Activated naive CD4-positive, alpha-beta T cell treated with anti-CD3 and anti-CD28 coated beads, Interleukin-2, amount 50 U/mL, for 16 hours (primary cell): Measurements from ENCODE around the gene EXOC3.
"Not testable (repeated sequence)": the region's sequence is repeated elsewhere in the genome, so short reads cannot be mapped to it uniquely, and the experiment has no call there.

Experiments used
- DNase-seq: peaks from one replicate; pipeline ENCODE4 v3.0.0-alpha.2; 2020

Gene EXOC3

DNA sequence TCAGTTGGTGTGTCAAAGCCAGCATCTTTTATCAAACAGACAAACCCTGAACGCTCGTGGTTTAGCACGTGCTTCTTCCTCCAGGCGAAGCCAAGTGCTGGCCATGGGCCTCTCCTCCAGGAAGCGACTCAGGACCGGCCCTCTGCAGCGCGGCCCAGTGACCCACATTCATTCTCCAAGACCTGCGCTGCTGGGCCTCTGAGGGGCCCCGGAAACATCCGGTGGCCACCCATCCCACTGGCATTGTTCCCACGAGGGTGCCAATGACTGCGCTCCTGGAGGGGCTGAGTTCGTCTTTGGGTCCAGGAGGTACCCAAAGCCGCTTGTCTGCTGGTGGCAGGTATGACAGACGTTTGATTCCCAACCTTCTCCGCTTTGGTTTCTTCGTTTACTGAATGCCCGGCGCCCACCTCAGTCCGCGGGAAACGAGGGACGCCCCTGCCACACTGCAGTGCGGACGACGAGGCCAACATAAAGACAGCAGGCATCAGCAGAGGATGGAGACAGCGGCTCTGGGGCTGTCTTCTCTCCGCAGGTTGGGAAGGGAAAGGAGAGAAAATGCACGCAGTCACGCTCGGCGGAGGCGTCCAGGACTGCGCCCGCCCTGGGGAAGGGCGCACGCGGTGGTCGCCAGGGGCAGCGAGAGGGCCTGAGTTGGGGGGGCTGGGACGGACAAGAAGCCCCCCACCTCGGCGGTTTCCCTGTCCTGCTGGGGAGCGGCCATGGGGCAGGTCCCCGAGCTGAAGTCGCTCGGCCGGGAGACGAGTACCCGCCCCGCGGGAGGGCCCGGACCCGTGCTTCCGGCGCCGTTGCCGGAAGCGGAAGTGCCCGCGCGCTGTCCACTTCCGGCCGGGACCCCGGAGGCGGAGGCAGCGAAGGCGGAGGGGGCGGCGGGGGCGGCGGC lies at the start of gene EXOC3:
Gene EXOC3 (plus strand): TSS at position 842 of the 904 bp plus-strand sequence. CDS start 3,030 bp downstream, outside the sequence.
- DNase-seq, result peak; percentile 78

DNA sequence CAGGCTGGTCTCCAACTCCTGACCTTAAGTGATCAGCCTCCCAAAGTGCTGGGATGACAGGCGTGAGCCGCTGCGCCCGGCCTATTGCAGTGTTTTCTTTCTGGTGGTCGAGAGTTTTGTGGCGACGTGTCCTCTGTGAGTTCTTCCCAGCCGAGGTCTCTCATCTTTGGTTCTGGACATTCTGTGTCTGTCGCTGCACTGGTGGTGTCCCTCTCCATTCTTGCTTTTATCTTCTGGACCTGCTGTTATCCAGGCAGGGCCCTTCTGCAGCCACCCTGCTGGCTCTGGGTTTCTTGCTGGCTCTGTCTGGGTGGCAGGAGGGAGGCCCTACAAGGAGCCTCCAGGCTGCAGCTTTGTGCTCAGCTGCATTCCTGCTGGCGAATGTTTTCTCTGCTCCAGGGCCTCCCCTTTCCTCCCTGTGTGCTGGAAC lies 49.1 kb upstream of the EXOC3 start:
- DNase-seq, result no peak

DNA sequence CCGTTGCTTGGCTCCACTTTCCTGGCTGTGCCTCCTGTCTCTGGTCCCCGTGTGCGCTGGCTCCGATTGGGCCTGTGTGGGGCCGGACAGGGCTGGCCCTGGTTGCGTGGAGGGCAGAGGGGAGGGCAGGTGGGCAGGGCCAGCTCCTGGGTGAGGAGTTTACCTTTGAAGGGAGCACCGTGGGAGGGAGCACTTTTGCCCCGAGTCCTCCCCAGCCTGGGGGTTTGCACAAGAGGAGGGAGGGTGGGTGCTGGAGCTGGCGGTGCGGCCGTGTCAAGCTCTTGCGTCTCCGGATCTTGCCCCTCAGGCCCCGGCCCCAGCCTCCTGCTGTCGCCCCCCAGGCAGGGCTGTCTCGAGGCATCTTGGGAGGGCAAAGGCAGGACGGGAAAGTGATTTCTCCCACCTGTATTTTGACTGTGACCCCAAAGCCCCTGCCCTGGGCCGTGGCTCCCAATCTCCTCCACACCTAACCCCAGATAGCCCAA lies 48.3 kb upstream of the EXOC3 start:
- no peak for DNase-seq

DNA sequence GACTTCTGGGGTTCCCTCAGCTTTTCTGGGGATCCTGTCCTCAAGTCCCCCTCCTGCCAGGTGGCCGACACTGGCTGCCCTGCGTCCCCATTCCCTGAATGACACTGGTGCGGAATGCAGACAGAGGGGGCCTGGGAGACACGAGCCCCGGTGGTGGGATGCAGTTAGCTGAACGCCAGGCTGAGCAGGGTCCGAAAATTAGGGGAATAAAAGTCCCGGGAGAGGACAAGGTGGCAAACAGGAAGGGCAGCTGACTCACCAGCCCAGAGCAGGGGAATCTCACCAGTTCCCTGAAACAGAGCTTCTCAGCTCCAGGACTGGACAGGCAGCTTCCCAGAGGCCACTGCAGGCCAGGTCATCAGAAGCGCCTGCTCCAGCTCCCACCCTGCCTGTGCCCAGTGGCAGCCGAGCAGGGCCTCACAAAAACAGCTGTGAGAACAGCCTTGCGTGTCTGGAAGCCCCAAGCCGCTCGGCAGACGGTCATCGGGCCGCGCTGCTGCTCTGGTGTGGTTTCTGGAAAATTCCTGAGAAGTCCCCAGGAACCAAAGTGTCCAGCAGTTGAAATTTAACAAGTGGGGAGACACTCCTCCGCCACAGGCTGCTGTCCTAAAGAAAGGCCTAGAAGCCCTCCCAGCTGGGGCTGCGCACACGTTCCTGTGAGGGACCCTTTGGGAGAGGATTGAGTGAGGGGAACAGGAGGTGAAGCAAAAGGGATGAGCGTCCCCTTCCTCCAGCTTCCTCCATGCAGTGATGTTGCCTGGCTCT lies 47.6 kb upstream of the EXOC3 start:
- DNase-seq, result no peak

DNA sequence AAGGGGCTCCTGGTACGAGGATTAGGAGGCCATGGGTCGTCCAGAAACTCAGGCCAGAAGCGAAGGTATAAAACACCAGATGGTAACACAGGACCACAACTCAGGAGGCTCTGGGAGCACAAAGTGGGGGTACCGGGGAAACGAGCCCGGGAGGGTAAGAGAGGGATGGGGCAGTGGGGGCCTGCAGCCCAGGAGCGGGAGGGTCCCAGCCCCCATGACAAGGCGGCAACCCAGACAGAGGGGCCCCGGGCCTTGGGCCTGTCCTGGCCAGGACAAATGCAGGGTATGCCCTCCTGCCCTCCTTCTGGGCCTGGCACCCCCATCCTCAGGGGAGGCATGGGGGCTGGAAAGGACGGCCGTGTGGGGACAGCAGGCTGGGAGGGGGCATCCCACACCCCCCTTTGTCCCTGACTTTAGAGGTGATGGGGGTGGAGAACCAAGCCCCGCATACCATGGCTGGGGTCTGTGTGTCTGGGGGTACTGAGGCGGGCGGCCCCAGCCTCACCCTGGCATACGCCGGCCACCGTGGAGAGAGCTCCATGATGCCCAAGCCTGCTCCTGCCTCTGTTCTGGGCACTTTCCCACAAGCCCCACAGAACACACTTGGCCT lies 47.0 kb upstream of the EXOC3 start:
- no peak for DNase-seq

DNA sequence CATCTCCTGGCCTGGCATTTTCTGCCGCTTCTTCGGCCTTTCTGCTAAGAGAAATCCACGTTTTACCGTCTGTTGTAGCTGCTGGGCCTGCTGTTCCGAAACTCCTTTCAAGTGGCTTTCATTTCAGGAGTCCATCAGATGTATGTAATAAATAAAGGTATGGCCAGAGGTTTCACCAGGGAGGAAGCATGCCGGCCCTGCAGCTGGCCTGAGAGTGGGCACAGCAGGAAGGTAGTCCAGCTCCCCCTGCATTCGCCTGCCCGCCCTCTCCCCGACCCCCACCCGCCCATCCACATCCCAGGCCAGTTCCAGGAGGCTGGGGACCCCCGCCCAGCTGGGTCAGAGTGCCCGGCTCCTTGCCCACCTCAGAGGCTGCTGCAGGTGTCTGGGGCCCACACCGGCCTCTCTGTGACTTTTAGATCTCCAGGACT lies 46.4 kb upstream of the EXOC3 start:
- no peak for DNase-seq

DNA sequence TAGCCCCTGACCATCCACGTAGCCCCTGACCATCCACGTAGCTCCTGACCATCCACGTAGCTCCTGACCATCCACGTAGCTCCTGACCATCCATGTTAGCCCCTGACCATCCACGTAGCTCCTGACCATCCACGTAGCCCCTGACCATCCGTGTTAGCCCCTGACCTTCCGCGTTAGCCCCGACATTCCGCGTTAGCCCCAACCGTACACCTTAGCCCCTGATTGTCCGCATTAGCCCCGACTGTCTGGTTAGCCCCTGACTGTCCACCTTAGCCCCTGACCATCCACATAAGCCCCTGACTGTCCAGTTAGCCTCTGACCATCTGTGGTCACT lies 44.9 kb upstream of the EXOC3 start:
- not testable (repeated sequence) for DNase-seq

DNA sequence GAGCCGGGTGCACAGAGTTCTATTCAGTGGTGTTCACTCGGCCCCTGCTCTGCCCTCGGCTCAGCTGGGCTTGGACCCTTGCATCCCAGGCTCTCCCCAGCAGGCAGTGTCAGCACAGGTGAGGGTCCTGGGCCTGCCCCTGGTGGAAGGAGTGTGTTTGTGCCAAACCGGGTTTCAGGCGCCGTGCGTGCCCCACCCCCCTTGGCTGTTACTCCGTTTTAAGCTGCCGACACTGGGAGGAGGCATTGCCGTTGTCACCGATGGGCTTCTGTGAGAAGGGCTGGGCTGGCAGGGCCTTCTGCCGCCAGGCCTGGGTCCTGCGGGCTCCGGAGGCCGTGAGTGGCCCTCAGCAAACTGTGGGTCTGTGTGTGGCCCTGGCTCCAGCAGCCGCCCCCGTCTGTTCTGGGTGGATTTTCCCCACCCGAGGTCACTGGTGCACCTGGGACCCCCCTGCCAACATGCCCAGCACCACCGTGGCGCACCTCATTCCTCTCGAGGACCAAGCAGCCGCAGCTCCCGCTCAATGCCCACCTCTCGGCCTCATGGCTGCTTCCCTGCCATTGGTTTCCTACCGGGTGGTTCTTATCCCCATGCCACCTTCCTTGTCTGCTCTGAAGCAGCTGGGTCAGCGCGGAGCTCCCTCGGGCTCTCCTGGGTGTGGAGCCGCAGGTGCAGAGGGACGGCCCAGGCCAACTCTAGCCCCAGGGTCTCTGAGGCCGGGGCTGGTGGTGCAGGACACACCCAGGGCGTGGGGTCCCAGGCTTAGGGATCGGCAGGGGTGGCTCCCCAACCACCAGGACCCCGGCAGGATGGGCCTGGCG lies 44.3 kb upstream of the EXOC3 start:
- DNase-seq, result no peak

DNA sequence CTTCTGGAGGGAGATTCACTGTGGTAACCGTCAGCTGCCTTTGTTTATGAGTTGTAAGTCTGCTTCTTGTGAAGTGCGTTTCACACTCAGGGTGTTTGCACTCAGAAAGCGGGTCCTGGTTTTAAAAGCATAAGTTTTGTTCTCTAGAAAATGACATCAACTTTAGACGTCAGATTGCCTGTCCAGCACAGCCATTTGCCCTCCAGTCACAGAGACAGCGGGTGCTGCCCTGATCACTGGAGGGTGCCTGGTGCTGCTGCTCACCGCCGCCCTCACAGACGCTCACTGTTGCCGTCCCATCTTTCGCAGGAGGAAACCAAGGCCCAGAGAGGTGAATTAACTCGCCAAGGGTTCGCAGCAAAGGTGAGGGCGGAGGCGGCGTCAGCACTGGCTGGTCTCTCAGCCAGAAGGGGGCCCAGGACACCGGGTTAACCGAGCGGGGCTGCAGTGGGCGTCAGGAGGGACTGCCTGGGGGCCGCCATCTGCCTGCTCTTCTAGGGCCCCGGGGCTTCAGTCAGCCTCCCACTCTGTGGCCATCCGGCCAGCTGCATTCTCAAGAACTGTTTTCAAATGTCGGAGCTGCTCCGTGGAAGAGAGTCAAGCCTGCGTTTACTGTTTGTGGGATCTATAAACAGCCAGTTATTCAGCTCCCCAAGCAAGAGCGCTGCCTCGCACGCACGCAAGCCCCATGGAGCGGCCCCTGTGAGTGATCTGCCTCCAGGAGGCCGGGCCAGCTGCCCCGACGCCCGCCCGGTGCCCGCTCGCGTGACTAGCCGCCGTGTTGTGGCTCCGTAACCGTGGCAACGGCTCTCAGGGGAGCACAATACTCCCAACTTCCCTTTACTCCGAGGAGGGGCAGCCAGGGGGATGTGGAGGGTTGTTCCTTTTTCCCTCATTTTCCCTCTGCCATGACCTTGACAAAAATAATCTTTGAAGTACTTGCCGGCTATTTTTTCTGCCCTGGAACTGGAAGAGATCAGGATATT lies 43.4 kb upstream of the EXOC3 start:
- DNase-seq, result peak; percentile 64

DNA sequence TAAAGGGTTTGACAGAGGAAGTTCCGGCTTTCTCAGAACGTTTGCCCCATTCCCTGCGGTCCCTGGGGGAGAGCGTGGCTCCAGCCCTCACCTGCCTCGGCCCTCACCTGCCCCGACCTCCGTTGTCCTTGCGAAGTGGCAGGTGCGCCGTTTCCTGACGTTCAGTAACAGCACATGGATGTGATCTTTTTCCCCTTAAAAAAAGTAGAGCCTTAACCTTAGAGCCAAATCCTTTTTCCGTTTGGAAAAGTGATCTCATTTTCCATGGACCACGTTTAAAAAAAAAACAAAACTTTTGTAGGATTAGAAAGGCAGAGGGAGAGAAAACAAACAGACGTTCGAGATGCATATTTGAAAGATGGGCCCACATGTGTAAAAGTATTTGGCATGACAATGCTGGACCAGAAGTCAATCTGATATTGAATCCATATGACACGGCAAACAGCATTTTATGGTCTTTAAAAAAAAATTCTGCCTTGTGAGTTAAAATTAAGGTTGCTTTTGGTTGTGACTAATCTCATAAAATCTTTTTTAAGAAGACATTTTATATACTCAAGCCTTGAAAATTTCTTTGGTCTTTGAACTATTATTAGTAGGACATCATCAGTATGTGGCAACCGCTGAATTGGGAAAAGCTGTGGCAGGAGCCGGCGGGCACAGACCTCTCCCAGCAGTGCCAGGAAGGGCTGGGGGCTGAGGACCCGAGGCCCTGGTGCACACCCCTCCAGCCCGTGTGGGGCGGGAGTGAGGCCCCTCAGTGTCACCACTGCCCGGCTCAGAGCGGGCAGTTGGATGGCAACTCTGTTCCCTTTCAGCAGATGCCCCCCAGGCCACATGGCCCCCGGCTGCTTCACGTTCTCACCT lies 42.5 kb upstream of the EXOC3 start:
- DNase-seq, result no peak

DNA sequence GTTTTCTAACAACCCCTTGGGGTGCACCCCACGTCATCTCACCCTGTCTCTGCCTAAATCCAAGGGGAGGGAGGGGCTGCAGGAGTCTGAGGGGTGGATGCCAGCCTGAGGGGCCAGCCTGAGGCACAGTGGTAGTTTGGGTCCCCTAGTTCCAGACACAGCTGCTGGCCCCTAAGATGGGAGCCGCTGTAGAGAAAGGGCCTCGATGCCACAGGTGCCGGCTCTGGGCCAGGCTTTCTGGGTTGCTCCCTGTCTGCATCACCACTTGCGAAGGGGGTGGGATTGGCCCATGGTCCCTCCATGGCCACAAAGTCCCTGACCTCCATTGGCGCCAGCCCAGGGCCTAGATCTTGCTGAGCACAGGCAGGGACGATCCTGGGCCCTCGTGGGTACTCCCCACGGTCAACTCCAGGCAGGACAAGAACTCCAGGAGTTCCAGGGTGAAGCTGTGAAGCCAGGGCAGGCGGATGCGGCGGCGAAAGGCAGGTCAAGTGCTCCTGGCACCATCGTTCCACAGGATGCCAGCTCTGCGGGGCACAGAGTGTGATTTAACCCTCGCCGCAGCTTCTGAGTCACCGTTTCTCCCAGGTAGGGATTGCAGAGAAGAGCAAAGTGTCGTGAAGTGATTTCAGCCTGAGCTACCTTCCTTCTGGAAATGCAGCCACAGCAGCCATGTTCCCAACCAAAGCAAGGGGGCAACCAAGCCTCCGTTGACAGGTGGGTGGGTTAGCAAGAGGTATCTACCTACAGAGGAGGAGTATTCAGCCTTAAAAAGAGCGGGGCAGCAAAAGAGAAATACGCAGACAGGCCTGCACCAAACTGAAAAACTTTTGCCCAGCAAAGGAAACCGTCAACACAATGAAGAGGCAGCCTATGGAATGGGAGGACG lies 41.6 kb upstream of the EXOC3 start:
- DNase-seq, result no peak

DNA sequence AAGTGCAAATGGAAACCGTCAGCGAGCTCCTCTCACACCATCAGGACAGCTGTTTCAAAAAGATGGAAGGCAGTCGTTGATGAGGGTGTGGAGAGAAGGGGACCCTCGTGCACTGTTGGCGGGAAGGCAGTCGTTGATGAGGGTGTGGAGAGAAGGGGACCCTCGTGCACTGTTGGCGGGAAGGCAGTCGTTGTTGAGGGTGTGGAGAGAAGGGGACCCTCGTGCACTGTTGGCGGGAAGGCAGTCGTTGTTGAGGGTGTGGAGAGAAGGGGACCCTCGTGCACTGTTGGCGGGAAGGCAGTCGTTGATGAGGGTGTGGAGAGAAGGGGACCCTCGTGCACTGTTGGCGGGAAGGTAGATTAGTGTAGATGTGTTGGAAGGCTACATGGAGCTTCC lies 40.8 kb upstream of the EXOC3 start:
- not testable (repeated sequence) for DNase-seq

DNA sequence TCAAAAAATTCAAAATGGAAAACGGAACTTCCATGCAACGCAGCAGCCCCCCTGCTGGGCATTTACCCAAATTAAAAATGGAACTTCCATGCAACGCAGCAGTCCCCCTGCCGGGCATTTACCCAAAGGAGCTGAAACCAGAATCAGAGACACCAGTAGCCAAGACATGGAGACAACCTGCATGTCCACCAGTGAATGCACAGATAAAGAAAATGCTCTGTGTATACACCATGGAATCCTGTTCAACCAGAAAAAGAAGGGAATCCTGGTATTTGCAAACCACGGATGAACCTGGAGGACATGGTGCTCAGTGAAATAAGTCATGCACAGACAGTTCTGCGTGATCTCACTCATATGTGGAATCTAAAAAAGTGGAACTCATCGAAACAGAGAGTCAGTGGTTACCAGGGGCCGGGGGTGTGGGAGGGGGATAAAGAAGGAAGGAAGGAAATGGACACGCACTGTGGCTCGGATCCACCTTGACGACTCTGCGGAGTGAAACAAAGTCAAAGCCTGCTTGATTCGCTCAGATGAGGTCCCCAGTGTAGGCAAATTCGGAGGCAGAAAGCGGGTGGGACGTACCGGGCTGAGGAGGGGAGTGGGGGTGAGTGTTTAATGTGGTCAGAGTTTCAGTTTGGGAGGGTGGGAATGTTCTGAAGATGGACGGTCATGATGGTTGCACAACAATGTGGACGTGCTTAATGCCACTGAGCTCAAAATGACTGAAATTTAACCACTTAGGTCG lies 40.2 kb upstream of the EXOC3 start:
- no peak for DNase-seq

DNA sequence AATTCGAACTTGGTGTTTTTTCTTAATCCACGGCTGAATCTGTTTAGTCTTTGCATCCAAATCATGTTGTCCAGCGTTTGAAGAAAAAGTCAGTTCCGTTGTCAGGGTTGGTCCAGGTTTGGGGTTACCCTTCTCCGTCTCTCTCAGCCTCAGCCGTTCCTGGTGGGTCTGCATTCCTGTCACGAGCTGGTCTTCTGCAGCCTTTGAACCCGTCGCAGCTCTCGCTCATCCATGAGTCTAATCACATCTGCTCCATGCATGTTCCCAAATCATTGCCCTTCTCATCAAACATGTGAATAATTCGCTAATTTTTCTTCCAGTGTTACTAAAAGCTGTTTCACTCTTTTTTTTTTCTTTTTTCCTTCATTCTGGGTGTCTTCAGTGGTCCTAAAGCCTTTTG lies 39.0 kb upstream of the EXOC3 start:
- no peak for DNase-seq

DNA sequence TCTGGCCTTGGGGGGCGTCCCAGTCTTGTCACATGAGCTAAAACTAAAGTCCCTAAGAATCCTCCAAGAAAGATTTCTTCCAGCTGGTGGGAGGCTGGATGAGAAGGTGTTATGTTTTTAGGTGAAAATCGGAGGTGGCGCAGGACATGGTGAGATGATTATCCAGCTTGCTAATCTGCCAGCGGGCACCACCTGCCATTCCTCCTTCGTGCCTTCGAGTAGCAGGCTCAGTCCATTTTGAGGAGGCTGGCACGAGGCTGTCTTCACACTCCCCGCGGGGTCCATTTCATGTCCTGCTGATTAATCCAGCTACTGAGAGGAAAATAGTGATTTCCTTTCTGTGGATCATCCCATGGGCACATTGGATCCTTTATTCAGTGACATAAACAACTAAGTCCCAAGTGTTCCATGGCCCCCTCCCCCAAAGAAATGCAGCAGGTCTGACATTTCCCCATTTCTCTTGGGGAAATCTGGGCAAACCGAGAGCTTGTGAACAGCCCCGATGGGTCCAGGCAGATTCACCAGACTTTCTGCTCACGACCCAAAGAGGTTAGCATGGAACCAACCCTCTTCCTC lies 38.2 kb upstream of the EXOC3 start:
- DNase-seq, result no peak

DNA sequence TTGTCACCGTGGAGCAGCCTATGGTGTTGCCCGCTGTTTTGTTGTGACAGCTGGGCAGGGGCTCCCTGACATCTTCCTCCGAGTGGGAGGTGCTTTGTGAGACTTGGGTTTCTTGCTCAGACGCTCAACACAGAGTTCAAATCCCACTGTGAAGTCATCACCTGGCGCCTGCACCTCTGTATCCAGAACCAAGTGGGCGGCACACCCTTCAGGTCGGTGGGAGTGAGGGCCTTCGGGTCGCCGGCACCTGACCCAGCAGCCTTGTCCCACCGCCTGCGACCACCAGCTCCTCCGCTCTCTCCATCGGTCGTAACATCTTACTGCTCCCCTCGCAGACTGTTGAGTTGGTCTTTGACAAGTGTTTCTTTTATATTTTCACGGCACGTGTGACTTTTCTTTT lies 37.6 kb upstream of the EXOC3 start:
- no peak for DNase-seq

DNA sequence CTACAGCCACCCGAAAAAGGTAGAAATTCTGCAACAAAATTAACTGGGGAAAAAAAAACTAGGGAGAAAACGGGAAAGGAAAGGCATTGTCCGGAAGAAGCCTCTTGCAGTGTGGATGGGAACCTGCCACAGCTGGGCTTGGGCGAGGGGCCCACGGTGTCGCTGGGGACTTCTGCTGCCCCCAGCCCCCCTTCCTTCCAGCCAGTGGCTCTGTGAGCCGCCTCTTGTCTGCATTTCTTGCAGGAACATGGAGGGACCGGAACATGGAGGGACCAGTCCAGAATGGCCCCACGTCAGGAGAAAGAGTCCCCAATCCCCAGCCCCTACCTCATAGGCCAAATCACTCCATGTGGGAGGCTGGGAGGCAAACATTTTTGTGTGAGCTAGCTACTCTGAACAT lies 36.9 kb upstream of the EXOC3 start:
- DNase-seq, result no peak

DNA sequence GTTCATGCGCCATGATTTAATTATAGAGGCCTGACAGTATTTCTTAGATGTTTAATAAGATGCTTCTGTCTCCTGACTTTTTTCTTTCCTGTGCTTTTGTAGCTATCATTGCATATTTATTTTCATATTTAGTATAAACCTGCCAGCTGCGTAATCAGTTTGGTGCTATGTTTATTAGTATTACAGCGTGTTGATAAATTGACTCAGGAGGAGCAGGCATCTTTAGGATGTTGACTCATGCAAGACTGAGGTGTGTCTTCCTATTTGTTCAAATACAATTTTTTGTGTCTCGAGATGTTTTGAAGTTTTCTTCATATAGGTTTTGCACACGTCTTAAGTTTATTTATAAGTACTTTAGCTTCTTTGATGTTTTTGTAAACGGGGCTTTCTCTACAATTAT lies 35.9 kb upstream of the EXOC3 start:
- DNase-seq, result no peak
